ENCODE results near the gene PAM16.

PAM16 gene

DNA sequence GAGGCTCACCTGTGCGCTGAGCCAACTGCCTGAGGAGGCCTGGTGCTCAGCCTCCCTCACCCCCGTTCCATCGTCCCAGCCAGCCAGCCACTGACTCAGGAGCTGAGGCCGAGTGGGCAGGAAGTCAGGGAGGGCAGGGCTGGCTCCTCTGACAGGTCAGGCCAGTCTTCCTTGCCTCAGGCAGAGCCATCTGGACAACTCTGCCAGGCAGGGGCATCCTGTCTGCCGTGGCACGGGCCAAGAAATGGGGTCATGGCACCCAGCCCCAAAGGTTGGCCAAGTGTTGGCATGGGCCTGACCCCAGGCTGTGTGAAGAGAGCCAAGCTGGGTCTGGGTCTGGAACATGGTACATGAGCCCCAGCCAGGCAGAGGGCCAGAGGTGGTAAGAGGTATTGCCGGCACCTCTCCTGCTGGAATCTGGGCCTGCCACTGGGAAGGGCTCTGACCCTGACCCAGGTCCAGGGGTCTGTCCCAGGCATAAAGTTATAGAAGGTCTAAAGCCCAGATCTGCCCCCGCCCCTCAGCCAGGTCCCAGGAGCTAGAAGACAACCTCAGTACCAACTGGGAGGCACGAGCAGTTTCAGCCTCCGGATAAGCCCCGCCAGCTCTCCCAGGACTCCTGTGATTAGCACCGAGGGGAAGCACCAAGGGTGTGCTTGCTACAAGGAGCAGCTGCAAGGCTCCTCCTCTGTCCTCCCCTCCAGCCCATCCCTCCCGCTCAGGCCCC, 18.0 kb upstream of the PAM16 start:
- no peaks in the 10 kb centered on the region for H3K27me3 Mint-ChIP-seq
- H3K4me1 Mint-ChIP-seq (ENCODE audit: low read depth): peaks cover 14% of the 10 kb centered on the region
- H3K9me3 Mint-ChIP-seq: no peaks in the 10 kb centered on the region
- no peak for DNase-seq
- no peak overlapping the region for H3K4me3 Mint-ChIP-seq
- peak overlapping the region; percentile 11 for H3K27ac Mint-ChIP-seq
- H3K36me3 Mint-ChIP-seq (ENCODE audit: low read depth): peaks cover 18% of the 10 kb centered on the region

DNA sequence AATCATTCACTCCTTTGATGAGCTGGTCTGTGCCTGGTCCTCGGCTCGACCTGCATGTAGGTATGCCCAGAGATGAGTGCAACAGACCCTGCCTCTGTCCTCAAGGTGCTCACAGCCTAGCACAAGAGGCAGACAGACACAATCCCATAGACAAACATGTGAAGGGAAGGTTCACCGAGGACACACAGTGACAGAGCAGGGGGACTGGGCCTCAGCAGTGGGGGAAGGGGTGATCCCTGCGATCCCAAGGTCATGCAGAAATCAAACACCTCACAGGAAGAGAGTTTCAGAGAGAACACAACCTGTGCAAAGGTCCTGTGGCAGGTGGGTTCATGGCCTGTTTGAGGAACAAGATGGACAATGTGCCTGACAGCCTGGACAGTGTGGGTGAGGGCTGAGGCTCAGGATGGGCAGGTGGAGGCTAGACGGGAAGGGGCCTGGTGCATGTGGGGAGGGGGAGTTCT, 16.3 kb upstream of the PAM16 start:
- Mint-ChIP-seq H3K4me1 (ENCODE audit: low read depth) (peaks cover 5% of the 10 kb centered on the region), H3K4me3 (no peak overlapping the region), H3K27ac (peak overlapping the region; percentile 67), H3K9me3 (no peaks in the 10 kb centered on the region), H3K36me3 (ENCODE audit: low read depth) (peaks cover 31% of the 10 kb centered on the region), H3K27me3 (no peaks in the 10 kb centered on the region)
- DNase-seq: no peak

DNA sequence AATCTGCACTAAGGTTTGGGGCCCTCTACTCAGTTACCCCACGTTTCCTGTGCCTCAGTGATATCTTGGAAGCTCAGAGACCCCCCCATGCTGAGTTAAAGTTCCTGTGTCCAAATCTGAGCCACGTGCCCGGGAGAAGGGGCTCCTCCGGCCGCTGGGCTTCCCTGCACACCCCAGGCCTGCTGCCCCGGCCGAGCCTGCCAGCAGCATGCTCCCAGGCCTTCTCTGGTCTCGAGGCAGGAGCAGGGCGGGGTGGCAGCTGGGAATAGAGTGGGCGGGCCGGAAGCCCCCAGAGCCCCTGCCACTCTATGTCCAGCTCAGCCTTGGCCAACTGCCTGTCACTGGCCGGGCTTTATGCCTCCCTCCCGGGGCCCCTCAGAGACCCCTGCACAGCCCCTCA, 14.9 kb upstream of the PAM16 start:
- Mint-ChIP-seq H3K4me1 (ENCODE audit: low read depth) (peaks cover 2% of the 10 kb centered on the region), H3K36me3 (ENCODE audit: low read depth) (peaks cover 42% of the 10 kb centered on the region), H3K27me3 (no peaks in the 10 kb centered on the region), H3K4me3 (no peak overlapping the region), H3K27ac (no peak overlapping the region), H3K9me3 (no peaks in the 10 kb centered on the region)
- DNase-seq: no peak

DNA sequence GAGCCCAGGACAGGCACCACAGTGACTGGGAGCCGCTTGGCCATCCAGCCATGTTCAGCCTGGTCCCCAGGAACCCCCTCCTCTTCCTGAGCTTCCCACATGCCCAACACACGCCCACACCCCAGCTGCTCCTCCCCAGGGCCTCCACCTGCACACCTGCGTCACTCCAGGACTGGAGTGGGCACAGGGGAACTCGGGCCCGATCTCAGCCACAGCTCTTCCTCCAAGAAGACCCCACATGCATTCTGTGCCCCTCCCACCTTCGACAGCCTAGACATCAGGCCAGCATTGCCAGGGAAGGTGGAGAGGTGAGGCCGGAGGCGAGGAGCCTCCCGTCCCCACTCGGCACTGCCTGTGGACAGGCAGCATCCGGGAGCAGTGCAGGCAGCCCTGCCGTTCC, 14.5 kb upstream of the PAM16 start:
- H3K27me3 Mint-ChIP-seq: no peaks in the 10 kb centered on the region
- DNase-seq: no peak
- H3K27ac Mint-ChIP-seq: no peak overlapping the region
- H3K36me3 Mint-ChIP-seq (ENCODE audit: low read depth): peaks cover 46% of the 10 kb centered on the region
- H3K4me1 Mint-ChIP-seq (ENCODE audit: low read depth): peaks cover 2% of the 10 kb centered on the region
- no peak overlapping the region for H3K4me3 Mint-ChIP-seq
- H3K9me3 Mint-ChIP-seq: no peaks in the 10 kb centered on the region

DNA sequence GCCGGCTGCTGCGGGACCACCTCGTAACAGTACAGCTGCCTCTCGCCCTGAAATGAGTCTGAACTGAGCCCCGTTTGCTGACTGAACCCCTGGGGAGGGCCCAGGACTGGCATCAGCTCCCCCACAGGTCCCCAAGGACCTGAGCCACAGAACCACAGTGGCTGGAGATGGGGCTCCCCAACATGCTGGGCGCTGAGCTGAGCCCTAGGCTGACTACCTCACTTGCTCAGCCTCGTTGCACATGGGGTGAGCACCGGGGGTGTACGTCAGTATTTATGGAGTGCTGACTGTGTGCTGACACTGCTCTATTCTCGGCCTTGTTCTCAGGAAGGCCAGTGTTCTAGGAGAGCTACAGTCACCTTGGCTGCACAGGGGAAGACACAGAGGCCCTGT, 13.9 kb upstream of the PAM16 start:
- Mint-ChIP-seq H3K4me1 (ENCODE audit: low read depth) (peaks cover 2% of the 10 kb centered on the region), H3K36me3 (ENCODE audit: low read depth) (peaks cover 51% of the 10 kb centered on the region), H3K9me3 (no peaks in the 10 kb centered on the region), H3K4me3 (no peak overlapping the region), H3K27me3 (no peaks in the 10 kb centered on the region), H3K27ac (no peak overlapping the region)
- no peak for DNase-seq

DNA sequence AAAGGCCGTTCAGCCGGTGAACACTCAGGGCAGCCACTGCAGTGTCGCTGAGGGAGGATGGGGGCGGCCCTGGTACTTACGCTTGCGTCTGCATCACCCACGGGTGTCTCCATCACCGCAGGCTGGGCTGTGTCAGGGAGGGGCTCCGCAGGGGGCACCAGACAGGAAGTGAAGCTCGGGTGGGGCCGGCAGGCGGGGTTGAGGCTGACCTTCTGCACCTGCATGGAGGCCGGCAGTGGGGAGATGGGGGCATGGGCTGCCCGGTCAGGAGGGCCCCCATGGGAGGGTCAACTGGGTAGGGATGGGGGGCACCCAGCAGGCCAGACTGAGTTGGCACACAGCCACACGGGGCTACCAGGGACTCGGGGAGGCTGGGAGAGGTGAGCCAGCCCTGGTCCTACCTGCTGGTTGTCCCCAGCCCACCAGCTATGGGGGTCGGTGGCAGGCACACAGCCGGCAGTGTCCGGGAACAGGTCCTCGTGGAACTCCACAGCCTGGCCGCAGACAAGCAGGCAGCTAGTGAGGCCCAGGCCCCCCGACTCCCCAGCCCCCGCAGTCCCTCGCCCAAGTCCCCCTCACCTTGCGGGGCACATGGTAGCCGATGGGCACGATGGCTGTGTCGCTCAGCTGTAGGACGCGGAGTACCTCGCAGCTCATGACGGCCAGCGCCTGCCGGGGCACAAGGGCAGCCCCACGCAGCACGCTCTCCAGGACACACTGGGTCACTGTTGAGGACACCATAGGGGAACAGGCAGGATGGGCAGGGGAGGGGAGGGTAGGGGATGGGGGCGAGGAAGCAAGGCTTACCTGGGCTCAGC, 13.3 kb upstream of the PAM16 start:
- peaks cover 52% of the 10 kb centered on the region for H3K36me3 Mint-ChIP-seq (ENCODE audit: low read depth)
- H3K9me3 Mint-ChIP-seq: no peaks in the 10 kb centered on the region
- no peak for DNase-seq
- peaks cover 2% of the 10 kb centered on the region for H3K4me1 Mint-ChIP-seq (ENCODE audit: low read depth)
- H3K27me3 Mint-ChIP-seq: no peaks in the 10 kb centered on the region
- H3K4me3 Mint-ChIP-seq: no peak overlapping the region
- H3K27ac Mint-ChIP-seq: peak overlapping the region; percentile 33

DNA sequence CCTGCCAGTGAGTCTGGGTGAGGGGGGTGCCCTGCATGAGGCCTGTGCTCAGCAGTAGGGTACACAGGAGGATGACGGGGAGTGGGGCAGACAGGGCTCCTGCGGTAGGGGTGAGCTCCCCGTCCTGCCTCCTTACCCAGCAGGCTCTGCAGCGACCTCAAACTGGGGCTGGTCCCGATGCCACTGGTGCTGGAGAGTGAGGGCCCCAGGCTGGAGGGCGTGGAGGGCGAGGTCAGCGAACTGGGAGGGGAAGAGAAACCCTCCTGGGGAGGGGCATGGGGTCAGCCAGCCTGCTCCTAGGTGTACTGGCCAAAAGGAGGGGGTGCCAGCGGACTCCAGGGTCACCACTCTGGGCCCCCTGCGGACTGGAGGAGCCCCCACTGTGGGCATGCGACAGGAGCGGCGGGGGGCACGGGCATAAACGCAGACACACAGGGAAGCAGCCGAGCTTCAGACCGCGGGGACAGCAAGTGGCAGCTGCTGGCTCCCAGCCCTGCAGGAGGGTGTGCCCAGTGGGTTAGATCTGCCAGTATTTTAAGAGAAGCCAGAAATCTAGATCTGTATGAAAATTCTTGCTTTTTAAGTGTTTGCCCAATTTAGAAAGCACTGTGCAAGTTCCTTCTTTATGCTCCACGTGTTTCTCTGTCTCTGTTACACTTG, 11.5 kb upstream of the PAM16 start:
- peaks cover 1% of the 10 kb centered on the region for H3K4me1 Mint-ChIP-seq (ENCODE audit: low read depth)
- H3K4me3 Mint-ChIP-seq: no peak overlapping the region
- H3K9me3 Mint-ChIP-seq: no peaks in the 10 kb centered on the region
- peaks cover 66% of the 10 kb centered on the region for H3K36me3 Mint-ChIP-seq (ENCODE audit: low read depth)
- DNase-seq: no peak
- no peaks in the 10 kb centered on the region for H3K27me3 Mint-ChIP-seq
- peak overlapping the region; percentile 28 for H3K27ac Mint-ChIP-seq

DNA sequence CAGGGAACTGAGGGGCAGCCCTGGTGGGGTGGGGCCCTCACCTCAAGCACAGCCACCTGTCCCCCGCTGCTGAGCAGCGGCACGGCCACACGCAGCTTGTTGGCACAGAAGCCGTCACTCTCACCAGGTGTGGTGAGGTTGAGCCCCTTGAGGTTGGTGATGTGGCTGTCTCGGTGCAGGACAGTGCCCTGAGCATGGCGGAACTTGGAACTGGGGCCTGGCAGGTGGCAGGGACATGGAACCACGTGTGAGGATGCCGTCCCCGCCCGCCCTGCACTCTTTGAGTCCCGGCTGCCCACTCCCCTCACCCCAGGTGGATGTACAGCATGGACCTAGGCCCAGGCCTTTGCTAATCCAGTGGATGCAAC, 10.8 kb upstream of the PAM16 start:
- Mint-ChIP-seq H3K4me1 (ENCODE audit: low read depth) (no peaks in the 10 kb centered on the region), H3K9me3 (no peaks in the 10 kb centered on the region), H3K4me3 (no peak overlapping the region), H3K36me3 (ENCODE audit: low read depth) (peaks cover 66% of the 10 kb centered on the region), H3K27me3 (no peaks in the 10 kb centered on the region), H3K27ac (no peak overlapping the region)
- no peak for DNase-seq

DNA sequence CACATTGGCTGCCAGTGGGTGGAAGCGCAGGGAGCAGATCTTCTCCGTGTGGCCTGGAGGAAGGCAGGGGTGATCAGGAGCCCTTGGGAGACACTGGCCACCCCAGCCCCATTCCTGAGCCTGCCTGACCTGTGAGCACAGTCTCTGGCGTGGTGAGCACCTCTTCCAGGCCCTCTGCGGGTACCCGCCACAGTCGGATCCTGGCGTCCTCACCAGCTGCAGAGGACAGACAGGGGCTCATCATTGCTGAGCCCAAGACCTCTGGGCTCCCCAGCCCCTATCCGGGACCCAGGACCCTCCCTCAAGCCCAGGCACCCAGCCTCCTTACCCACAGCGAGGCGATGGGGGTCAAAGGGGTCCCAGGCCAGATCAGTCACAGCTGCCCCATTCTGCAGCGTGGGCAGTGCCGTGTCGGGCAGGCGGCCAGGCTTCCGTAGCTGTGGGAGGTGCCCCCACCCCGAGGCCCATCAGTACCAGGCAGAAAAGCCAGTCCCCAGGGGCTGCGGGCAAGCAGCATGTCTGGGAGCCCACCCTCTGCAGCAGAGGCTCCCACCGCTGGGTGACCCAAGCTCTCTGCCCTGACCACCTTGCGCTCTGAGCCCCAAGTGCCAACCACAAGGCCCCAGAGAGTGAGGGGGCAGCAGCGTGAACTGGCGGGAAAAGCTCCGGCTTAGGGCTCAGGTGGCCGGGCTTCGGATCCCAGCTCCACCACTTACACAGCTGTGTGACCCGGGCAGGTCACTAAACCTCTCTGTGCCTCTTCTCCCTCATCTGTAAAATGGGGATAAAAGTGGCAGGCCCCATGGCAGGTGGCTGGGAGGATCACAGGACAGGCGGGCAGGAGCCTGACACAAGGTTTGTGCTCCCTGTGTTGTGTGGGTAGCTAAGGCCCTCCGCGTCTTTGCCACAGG, 10.2 kb upstream of the PAM16 start:
- H3K27ac Mint-ChIP-seq: no peak overlapping the region
- no peak for DNase-seq
- H3K4me1 Mint-ChIP-seq (ENCODE audit: low read depth): no peaks in the 10 kb centered on the region
- H3K4me3 Mint-ChIP-seq: no peak overlapping the region
- no peaks in the 10 kb centered on the region for H3K27me3 Mint-ChIP-seq
- H3K9me3 Mint-ChIP-seq: no peaks in the 10 kb centered on the region
- H3K36me3 Mint-ChIP-seq (ENCODE audit: low read depth): peaks cover 65% of the 10 kb centered on the region

DNA sequence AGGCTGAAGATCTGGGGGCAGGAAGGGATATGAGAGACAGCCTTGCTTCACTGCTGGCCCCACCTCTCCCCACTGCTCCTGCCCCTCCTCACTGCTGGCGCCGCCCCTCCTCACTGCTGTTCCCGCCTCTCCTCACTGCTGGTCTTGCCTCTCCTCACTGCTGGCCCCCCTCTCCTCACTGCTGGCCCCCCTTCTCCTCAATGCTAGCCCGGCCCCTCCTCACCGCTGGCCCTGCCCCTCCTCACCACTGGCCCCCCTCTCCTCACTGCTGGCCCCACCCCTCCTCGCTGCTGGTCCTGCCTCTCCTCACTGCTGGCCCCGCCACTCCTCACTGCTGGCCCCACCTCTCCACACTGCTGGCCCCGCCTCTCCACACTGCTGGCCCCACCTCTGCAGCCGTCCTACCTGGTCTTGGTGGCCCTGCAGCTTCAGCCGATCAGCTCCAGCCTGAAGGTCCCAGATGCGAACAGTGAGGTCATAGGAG, 9.5 kb upstream of the PAM16 start:
- H3K27me3 Mint-ChIP-seq: no peaks in the 10 kb centered on the region
- DNase-seq: no peak
- no peak overlapping the region for H3K4me3 Mint-ChIP-seq
- H3K27ac Mint-ChIP-seq: no peak overlapping the region
- H3K36me3 Mint-ChIP-seq (ENCODE audit: low read depth): peaks cover 63% of the 10 kb centered on the region
- no peaks in the 10 kb centered on the region for H3K9me3 Mint-ChIP-seq
- H3K4me1 Mint-ChIP-seq (ENCODE audit: low read depth): no peaks in the 10 kb centered on the region

DNA sequence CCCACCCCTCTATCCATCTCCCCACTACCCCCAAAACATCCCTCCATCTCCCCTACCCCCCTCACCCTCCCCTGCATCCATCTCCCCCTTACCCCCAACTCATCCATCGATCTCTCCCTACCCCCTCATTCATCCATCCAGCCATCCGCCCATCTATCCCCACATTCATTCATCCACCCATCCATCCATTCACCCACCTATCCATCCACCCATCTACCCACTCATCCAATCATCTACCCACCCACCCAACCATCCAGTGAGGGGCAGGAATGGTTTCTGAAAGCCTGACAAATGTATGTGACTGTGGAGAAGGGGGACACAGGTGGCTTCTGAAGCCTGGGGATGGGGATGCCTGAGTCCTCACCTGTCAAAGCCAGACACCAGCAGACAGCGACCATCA, 8.8 kb upstream of the PAM16 start:
- H3K4me1 Mint-ChIP-seq (ENCODE audit: low read depth): no peaks in the 10 kb centered on the region
- no peaks in the 10 kb centered on the region for H3K9me3 Mint-ChIP-seq
- no peak overlapping the region for H3K27ac Mint-ChIP-seq
- no peak overlapping the region for H3K4me3 Mint-ChIP-seq
- no peak for DNase-seq
- no peaks in the 10 kb centered on the region for H3K27me3 Mint-ChIP-seq
- peaks cover 63% of the 10 kb centered on the region for H3K36me3 Mint-ChIP-seq (ENCODE audit: low read depth)

DNA sequence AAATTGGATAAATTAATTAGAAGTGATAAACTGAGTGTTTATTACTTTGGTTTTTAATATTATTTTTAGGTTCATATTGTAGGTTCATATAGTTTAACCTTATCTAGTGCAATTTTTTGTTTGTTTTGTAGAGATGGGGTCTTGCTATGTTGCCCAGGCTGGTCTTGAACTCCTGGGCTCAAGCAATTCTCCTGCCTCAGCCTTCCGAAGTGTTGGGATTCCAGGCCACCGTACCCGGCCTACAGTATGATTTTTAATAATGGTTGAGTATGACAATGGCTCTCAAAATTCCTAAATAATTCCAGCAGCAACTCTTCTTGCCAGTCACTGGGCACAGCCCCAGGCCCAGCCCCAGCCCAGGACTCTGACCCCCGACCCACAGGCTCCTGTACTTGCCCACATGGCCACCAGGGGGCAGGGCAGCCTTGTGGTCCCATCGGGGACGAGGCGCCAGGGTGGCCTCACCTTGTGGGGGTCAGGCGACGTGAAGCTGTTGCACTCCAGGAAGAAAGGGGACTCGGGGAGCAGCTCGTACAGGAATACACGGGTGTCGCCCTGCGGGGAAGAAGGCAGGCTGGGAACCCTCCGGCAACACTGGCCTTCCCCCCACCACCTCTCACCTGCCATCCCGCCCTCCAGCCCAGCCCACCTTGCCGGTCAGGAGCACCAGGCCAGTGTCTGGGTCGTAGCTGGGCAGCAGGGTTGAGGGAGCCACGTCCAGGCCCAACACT, 7.9 kb upstream of the PAM16 start:
- no peaks in the 10 kb centered on the region for H3K9me3 Mint-ChIP-seq
- H3K27me3 Mint-ChIP-seq: no peaks in the 10 kb centered on the region
- H3K27ac Mint-ChIP-seq: peak overlapping the region; percentile 64
- H3K36me3 Mint-ChIP-seq (ENCODE audit: low read depth): peaks cover 67% of the 10 kb centered on the region
- H3K4me1 Mint-ChIP-seq (ENCODE audit: low read depth): no peaks in the 10 kb centered on the region
- no peak overlapping the region for H3K4me3 Mint-ChIP-seq
- peak; percentile 84 for DNase-seq

DNA sequence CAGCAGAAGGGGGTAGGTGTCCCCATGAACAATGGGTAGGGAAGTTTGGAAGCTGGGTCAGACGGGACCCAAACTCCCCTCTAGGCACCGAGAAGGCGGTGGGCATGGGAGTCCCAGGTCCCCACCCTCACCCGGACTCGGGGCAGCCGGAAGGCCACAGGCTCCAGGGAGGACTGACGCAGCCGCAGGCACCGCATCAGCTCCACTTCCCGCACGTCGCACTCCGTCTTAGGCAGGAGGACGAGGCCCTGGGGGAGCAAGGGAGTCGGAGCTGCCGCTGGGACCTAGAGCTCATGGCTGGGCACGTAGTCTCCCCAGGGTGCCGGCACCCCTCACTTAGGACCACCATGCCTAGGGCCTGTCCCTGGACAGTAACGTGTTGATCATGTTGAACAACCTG, 7.1 kb upstream of the PAM16 start:
- Mint-ChIP-seq H3K4me1 (ENCODE audit: low read depth) (no peaks in the 10 kb centered on the region), H3K27ac (no peak overlapping the region), H3K36me3 (ENCODE audit: low read depth) (peaks cover 66% of the 10 kb centered on the region), H3K9me3 (no peaks in the 10 kb centered on the region), H3K27me3 (no peaks in the 10 kb centered on the region), H3K4me3 (no peak overlapping the region)
- DNase-seq: no peak

Measured in activated T-cell treated with anti-CD3 and anti-CD28 coated beads, Interleukin-2, amount 50 U/mL, for 24 hours (primary cell).